HCT116 (cell line): ENCODE measurements around the gene KRT78. TPM values are rescaled to one million over a fixed set of nuclear protein-coding genes. Genes with fewer than 3 reads are reported as not detected.

Experiments
- ATAC-seq: fragments of 200-7000 bp; cut with Tn5 transposase; 2 replicates; pipeline ENCODE4 v1.9.1; 2020; ENCODE audit warnings: mild to moderate bottlenecking, moderate library complexity
- BruUV-seq: library from RNA; stranded (reverse); fragments of 400-500 nt; replicated peaks from 2 replicates; lab custom pipeline; 2021; lab: Mats Ljungman, UMichigan
- CTCF ChIA-PET: fragments of 300-600 bp; sonication (Branson Sonifier 250); formaldehyde crosslinking; loops from one replicate; lab custom pipeline; 2021; ENCODE audit warnings: antibody characterized with exemption; lab: Charles Lee
- POLR2A ChIA-PET: fragments of 300-600, 350-600 bp; sonication (Branson Sonifier 250); formaldehyde crosslinking; loops from one replicate; lab custom pipeline; 2021; ENCODE audit warnings: antibody characterized with exemption; lab: Charles Lee
- RAD21 ChIA-PET, 2 experiments: fragments of 300-600 bp; sonication (Branson Sonifier 250); formaldehyde crosslinking; loops; one replicate each; lab custom pipeline; 2023; ENCODE audit warnings: low total read pairs in 2 of 2; ENCODE audit not compliant: uncharacterized antibody in 2 of 2, unreplicated experiment in 2 of 2, low non-redundant PET in 1 of 2; lab: Charles Lee
- DNase-seq: peaks from one replicate; pipeline ENCODE4 v3.0.0-alpha.2; 2010; ENCODE audit warnings: low read depth, low spot score
- H2AFZ ChIP-seq: fragments of 200-600 bp; shearing (Covaris generic), sonication (generic); 2 replicates; pipeline ENCODE4 v1.6.1; 2017; ENCODE audit warnings: low read depth, mixed run types, mixed read lengths, antibody characterized with exemption, low read length; ENCODE audit not compliant: poor library complexity, severe bottlenecking
- H3K27ac ChIP-seq: 2 replicates; pipeline ENCODE4 v1.5.1; 2012; ENCODE audit warnings: low read depth, low read length
- H3K27me3 ChIP-seq: fragments of 200-600 bp; sonication (generic); 2 replicates; pipeline ENCODE4 v1.6.1; 2016; ENCODE audit warnings: mixed run types, low read length, mixed read lengths; ENCODE audit not compliant: insufficient read depth
- H3K36me3 ChIP-seq, 2 experiments: fragments of 200-500 bp in 1 of 2; fragments of 200-600 bp in 1 of 2; sonication (Bioruptor generic) in 1 of 2; sonication (generic) in 1 of 2; 2 replicates each; pipeline versions ENCODE4 v1.5.1 to v1.6.1; 2014 to 2016; ENCODE audit warnings: low read length in 2 of 2, inconsistent platforms in 1 of 2, mixed read lengths in 1 of 2, mixed run types in 1 of 2; ENCODE audit not compliant: insufficient read depth in 2 of 2, control insufficient read depth in 1 of 2
- H3K4me1 ChIP-seq, 2 experiments: fragments of 200-600 bp in 1 of 2; sonication (generic) in 1 of 2; 2 replicates each; pipeline versions ENCODE4 v1.5.1 to v1.6.1; 2012 to 2017; ENCODE audit warnings: low read length in 2 of 2, inconsistent platforms in 1 of 2, mild to moderate bottlenecking in 1 of 2, mixed read lengths in 1 of 2, mixed run types in 1 of 2, moderate library complexity in 1 of 2; ENCODE audit not compliant: insufficient read depth in 2 of 2, control insufficient read depth in 1 of 2
- H3K4me2 ChIP-seq: fragments of 200-600 bp; sonication (generic); 2 replicates; pipeline ENCODE4 v1.6.1; 2017; ENCODE audit warnings: mixed run types, low read length, mixed read lengths
- H3K4me3 ChIP-seq, 2 experiments: fragments of 200-600 bp in 1 of 2; sonication (generic) in 1 of 2; replicated peaks in 1 of 2; 2 replicates each; pipeline ENCODE4 v1.5.1; 2011 to 2016; ENCODE audit warnings: low read length in 2 of 2, control low read depth in 1 of 2, low read depth in 1 of 2, mild to moderate bottlenecking in 1 of 2, mixed read lengths in 1 of 2, mixed run types in 1 of 2
- H3K79me2 ChIP-seq: fragments of 200-600 bp; sonication (generic); 2 replicates; pipeline ENCODE4 v1.6.1; 2017; ENCODE audit warnings: mild to moderate bottlenecking, mixed run types, low read length, moderate library complexity, mixed read lengths; ENCODE audit not compliant: insufficient read depth
- H3K9ac ChIP-seq: fragments of 200-600 bp; sonication (generic); 2 replicates; pipeline ENCODE4 v1.6.1; 2016; ENCODE audit warnings: low read length, mixed read lengths
- H3K9me2 ChIP-seq: fragments of 200-600 bp; sonication (generic), shearing (Covaris generic); 2 replicates; pipeline ENCODE4 v1.6.1; 2017; ENCODE audit warnings: mixed run types, mild to moderate bottlenecking, moderate library complexity; ENCODE audit not compliant: insufficient read depth
- H3K9me3 ChIP-seq, 2 experiments: fragments of 200-500 bp in 1 of 2; fragments of 200-600 bp in 1 of 2; sonication (Bioruptor generic) in 1 of 2; sonication (generic) in 1 of 2; 2 replicates each; pipeline ENCODE4 v1.6.1; 2014 to 2017; ENCODE audit warnings: low read length in 2 of 2, mixed read lengths in 2 of 2, inconsistent platforms in 1 of 2, low read depth in 1 of 2, mild to moderate bottlenecking in 1 of 2, mixed run types in 1 of 2, moderate library complexity in 1 of 2; ENCODE audit not compliant: control insufficient read depth in 1 of 2, insufficient read depth in 1 of 2
- H4K20me1 ChIP-seq: fragments of 200-600 bp; sonication (generic), shearing (Covaris generic); 2 replicates; pipeline ENCODE4 v1.6.1; 2017; ENCODE audit warnings: mixed run types, mild to moderate bottlenecking, moderate library complexity; ENCODE audit not compliant: insufficient read depth
- ATF3 ChIP-seq: IDR thresholded peaks from 2 replicates; pipeline ENCODE4 v1.6.1; 2012
- CTCF ChIP-seq, 3 experiments: fragments of 200-600 bp in 1 of 3; sonication (generic) in 1 of 3; IDR thresholded peaks in 2 of 3; conservative IDR thresholded peaks in 1 of 3; 2 replicates each; pipeline ENCODE4 v1.5.1; 2012 to 2017; ENCODE audit warnings: low read depth in 2 of 3, low read length in 2 of 3, antibody characterized with exemption in 1 of 3, borderline replicate concordance in 1 of 3, control low read depth in 1 of 3, mild to moderate bottlenecking in 1 of 3, mixed read lengths in 1 of 3, mixed run types in 1 of 3, moderate library complexity in 1 of 3; ENCODE audit not compliant: insufficient read depth in 1 of 3
- EZH2phosphoT487 ChIP-seq: fragments of 200-600 bp; IDR thresholded peaks from 2 replicates; pipeline ENCODE4 v1.6.1; 2018; ENCODE audit warnings: antibody characterized with exemption, borderline replicate concordance
- ZNF274 ChIP-seq: fragments of 200-500 bp; sonication (Bioruptor generic); IDR thresholded peaks from 2 replicates; pipeline ENCODE4 v1.6.1; 2014; ENCODE audit warnings: mild to moderate bottlenecking, low read depth, low read length, inconsistent platforms
- intact Hi-C: fragments of 100-400 bp; cut with micrococcal nuclease; formaldehyde crosslinking; loops from 2 replicates; pipeline ENCODE4 v1.10.0; 2022
- total RNA-seq: library from RNA; stranded (reverse); gene quantifications from one replicate; pipeline ENCODE4 v1.2.1, GENCODE V29; 2021; ENCODE audit not compliant: unreplicated experiment
- TF ChIP-seq, protein P1 (sequence below): IDR thresholded peaks from 2 replicates; pipeline ENCODE4 v1.6.1; 2011; ENCODE audit warnings: mild to moderate bottlenecking, low read length, moderate library complexity; ENCODE audit not compliant: insufficient replicate concordance; ENCODE audit errors: extremely low read depth

Gene KRT78
- total RNA-seq, 1 experiment from 2014 or later: not detected

DNA sequence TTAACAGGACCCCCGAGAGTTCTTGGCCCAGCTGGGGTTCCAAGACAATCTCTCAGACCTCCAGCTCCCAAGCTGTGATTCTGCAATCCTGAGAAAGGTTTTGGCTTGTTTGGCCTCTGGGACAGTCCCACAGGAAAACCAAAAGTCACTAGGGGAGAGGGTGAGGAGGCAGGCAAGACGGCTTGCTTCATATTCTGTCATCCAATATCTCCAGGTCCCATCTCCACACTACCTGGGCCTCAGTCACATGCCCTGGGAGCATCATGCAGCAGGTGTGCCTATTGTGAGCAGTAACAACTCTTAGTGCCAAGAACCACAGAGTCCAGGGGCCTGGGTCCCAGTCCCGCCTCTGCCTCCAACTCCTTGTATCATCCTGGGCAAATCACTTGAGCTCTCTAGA, 16.3 kb downstream of the KRT78 start:
- CTCF ChIA-PET: no interaction called here
- Histone ChIP-seq H3K36me3 (no peaks in the 10 kb centered on the region), H3K27me3 (no peaks in the 10 kb centered on the region), H3K9me3 (no peaks in the 10 kb centered on the region), H3K4me2 (no peak overlapping the region), H3K27ac (no peak overlapping the region), H3K4me3 (no peak overlapping the region), H4K20me1 (no peaks in the 10 kb centered on the region), H3K4me1 (peaks cover 0 to 16% of the 10 kb centered on the region in 2 experiments; a peak in 2 of 4 replicates), H3K79me2 (no peaks in the 10 kb centered on the region), H2AFZ (no peak overlapping the region), H3K9ac (no peak overlapping the region), H3K9me2 (no peaks in the 10 kb centered on the region)
- ATAC-seq (no peak), DNase-seq (no peak)
- RAD21 ChIA-PET: no interaction called here
- TF ChIP-seq EZH2phosphoT487: no peak
- no peak for TF ChIP-seq ATF3
- no peak for TF ChIP-seq CTCF (IDR thresholded peaks at IDR 0.05 in 2 of 3, conservative IDR thresholded peaks at IDR 0.05 in 1 of 3; ENCODE audit: borderline replicate concordance in 1 of 3, insufficient read depth in 1 of 3, low read depth in 2 of 3, low read length in 2 of 3)
- TF ChIP-seq, protein P1, sequence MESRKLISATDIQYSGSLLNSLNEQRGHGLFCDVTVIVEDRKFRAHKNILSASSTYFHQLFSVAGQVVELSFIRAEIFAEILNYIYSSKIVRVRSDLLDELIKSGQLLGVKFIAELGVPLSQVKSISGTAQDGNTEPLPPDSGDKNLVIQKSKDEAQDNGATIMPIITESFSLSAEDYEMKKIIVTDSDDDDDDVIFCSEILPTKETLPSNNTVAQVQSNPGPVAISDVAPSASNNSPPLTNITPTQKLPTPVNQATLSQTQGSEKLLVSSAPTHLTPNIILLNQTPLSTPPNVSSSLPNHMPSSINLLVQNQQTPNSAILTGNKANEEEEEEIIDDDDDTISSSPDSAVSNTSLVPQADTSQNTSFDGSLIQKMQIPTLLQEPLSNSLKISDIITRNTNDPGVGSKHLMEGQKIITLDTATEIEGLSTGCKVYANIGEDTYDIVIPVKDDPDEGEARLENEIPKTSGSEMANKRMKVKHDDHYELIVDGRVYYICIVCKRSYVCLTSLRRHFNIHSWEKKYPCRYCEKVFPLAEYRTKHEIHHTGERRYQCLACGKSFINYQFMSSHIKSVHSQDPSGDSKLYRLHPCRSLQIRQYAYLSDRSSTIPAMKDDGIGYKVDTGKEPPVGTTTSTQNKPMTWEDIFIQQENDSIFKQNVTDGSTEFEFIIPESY: no peak
- TF ChIP-seq ZNF274: no peak
- POLR2A ChIA-PET: no interaction called here
- intact Hi-C loops: no loop called here
- no TSS peak for BruUV-seq
